ENCODE data around the gene SLC43A2.

The SLC43A2 gene

DNA sequence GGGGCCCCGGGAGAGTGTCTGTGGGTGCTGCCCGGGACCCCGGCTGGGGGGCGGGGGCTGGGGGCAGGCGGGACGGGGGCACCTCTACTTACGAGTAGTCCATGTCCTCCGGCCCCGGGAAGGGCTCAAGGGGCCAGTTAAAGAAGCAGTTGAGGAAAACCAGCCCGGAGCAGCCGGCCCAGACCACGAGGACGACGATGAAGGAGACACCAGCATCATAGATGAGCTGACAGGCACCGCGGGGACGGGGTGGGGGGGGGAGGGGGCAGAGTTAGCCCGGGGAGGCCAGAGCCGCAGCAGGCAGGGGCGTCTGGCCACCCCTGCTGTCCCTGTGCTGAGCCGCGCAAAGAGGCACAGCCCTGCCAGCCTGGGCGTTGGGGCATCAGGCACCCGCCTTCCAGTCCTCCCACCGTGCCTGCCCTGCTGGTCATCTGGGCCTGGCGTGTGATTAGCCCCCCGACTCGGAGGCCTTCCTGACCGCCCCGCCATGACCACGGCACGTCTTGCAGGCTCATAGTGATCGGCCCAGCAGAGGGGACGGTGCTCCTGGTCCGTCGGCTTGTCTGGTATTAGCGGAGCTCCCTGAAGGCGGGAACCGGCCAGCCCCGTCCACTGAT, 37.1 kb downstream of the SLC43A2 start:
- Mint-ChIP-seq H3K27ac (no peak overlapping the region), H3K27me3 (no peaks in the 10 kb centered on the region), H3K4me1 (ENCODE audit: low read depth) (peaks cover 18% of the 10 kb centered on the region), H3K4me3 (no peak overlapping the region), H3K9me3 (no peaks in the 10 kb centered on the region), H3K36me3 (ENCODE audit: low read depth) (no peaks in the 10 kb centered on the region)
- no peak for DNase-seq

GRCh38 chr17:1590747-1591473, 37.7 kb downstream of the SLC43A2 start:
- Mint-ChIP-seq H3K9me3 (no peaks in the 10 kb centered on the region), H3K27ac (no peak overlapping the region), H3K4me1 (ENCODE audit: low read depth) (peaks cover 18% of the 10 kb centered on the region), H3K4me3 (no peak overlapping the region), H3K36me3 (ENCODE audit: low read depth) (no peaks in the 10 kb centered on the region), H3K27me3 (no peaks in the 10 kb centered on the region)
- no peak for DNase-seq

GRCh38 chr17:1590029-1590746, 38.4 kb downstream of the SLC43A2 start:
- H3K27me3 Mint-ChIP-seq = no peaks in the 10 kb centered on the region
- DNase-seq = no peak

DNA sequence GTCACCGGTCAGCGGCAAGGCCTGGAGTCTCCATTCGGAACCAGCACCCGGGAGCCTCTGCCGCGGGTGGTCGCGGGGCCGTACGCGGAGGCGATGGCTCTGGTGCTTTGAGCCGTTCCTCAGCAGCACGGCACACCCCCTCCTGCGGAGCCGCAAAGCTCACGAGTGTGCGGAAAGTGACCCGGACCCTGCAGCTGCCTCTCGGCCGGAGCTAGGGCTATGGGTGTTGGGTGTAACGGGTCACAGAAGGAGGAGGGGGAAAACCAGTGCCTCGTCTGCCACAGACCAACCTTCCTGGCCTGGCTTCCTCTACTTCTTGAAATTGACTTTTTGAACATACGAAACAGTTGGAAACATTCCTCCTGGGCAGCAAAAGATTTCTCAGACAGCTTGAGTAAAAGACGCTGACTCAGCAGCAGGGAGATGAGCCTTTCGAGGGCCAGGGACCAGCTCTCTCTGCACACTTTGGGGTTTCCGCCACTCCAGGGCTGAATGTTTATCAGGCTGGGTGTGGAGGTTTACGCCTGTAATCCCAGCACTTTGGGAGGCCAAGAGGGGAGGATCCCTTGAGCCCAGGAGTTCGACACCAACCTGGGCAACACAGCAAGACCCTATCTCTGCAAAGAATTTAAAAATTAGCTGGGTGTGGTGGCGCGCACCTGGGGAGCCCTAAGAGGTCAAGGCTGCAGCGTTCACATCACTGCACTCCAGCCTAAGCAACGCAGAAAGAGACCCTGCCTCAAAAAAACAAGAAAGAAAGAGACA, 39.6 kb downstream of the SLC43A2 start:
- Mint-ChIP-seq H3K27me3 (no peaks in the 10 kb centered on the region), H3K36me3 (ENCODE audit: low read depth) (no peaks in the 10 kb centered on the region), H3K4me1 (ENCODE audit: low read depth) (peaks cover 18% of the 10 kb centered on the region), H3K4me3 (no peak overlapping the region), H3K9me3 (no peaks in the 10 kb centered on the region), H3K27ac (no peak overlapping the region)
- DNase-seq = no peak

More at GRCh38 chr17:1590029-1590746, 38.4 kb downstream of the SLC43A2 start:
- Mint-ChIP-seq H3K4me1 (ENCODE audit: low read depth) (peaks cover 18% of the 10 kb centered on the region), H3K9me3 (no peaks in the 10 kb centered on the region), H3K4me3 (no peak overlapping the region), H3K36me3 (ENCODE audit: low read depth) (no peaks in the 10 kb centered on the region), H3K27ac (no peak overlapping the region)

- Mint-ChIP-seq H3K4me1 (ENCODE audit: low read depth) (no peaks in the 10 kb centered on the region), H3K27me3 (no peaks in the 10 kb centered on the region), H3K36me3 (ENCODE audit: low read depth) (no peaks in the 10 kb centered on the region), H3K4me3 (no peak overlapping the region), H3K27ac (no peak overlapping the region), H3K9me3 (no peaks in the 10 kb centered on the region)
- DNase-seq = no peak
These were observed 44.5 kb downstream of the SLC43A2 start for GRCh38 chr17:1584167-1584566.

DNA sequence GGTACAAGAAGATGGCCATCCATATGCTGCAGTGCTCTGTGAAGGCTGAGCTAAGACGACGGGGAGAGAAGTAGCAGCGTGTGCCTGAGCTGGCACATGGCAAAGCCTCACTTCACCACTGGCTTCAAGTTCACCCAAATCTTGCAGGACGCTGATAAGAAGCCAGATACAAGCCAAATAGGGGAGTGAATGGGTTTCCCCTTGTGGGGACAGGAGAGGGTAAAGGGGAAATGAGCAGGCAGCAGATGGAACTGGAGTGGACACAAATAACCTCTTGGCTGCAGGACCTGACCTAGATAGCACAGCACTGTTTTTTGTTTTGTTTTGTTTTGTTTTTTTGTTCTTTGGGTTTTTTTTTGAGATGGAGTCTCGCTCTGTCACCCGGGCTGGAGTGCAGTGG, 45.1 kb downstream of the SLC43A2 start:
- Mint-ChIP-seq H3K27ac (no peak overlapping the region), H3K27me3 (no peaks in the 10 kb centered on the region), H3K4me1 (ENCODE audit: low read depth) (no peaks in the 10 kb centered on the region), H3K9me3 (no peaks in the 10 kb centered on the region), H3K36me3 (ENCODE audit: low read depth) (no peaks in the 10 kb centered on the region), H3K4me3 (no peak overlapping the region)
- no peak for DNase-seq

GRCh38 chr17:1582374-1582773, 46.3 kb downstream of the SLC43A2 start:
- no peak for DNase-seq
- Mint-ChIP-seq H3K36me3 (ENCODE audit: low read depth) (no peaks in the 10 kb centered on the region), H3K27me3 (no peaks in the 10 kb centered on the region), H3K27ac (no peak overlapping the region), H3K9me3 (no peaks in the 10 kb centered on the region), H3K4me3 (no peak overlapping the region), H3K4me1 (ENCODE audit: low read depth) (peaks cover 3% of the 10 kb centered on the region)

DNA sequence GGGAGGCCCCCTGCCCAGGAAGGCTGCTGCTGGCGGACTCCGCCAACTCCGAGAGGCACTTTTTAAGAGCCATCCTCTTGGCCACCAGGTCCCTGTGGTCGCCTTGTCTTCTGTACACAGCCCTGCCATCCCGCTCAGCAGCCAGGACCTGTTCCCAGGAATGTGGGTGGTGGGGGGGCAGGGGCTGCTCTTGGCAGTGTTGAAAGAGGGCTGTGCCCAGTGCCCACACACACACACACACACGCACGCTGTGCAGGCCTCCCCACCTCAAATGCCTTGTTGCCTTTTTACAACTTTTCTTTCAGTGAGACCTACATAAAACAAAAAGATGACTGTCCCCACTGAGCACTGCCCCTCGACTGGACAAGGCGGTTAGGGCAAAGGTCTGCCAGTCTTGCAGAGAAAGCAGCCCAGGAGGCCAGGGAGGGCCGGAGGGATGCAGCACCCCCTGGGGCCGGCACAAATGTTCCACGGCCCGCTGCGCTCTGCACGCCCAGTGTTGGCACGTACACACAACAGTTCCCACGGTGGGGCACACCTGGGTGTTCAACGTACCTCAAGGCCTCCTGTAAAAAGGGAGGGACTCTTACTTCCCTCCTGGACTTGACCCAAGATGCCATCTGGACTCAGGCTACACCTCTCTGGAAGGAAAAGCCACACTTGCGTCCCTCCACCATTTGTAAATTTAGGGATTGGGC, 47.5 kb downstream of the SLC43A2 start:
- peaks cover 7% of the 10 kb centered on the region for H3K4me1 Mint-ChIP-seq (ENCODE audit: low read depth)
- H3K36me3 Mint-ChIP-seq (ENCODE audit: low read depth) = no peaks in the 10 kb centered on the region
- no peak overlapping the region for H3K27ac Mint-ChIP-seq

GRCh38 chr17:1578029-1578428, 50.6 kb downstream of the SLC43A2 start:
- H3K4me3 Mint-ChIP-seq = no peak overlapping the region
- H3K27ac Mint-ChIP-seq = no peak overlapping the region
- H3K36me3 Mint-ChIP-seq (ENCODE audit: low read depth) = no peaks in the 10 kb centered on the region

More for the DNA sequence above, 47.5 kb downstream of the SLC43A2 start:
- H3K9me3 Mint-ChIP-seq = no peaks in the 10 kb centered on the region
- DNase-seq = no peak
- H3K27me3 Mint-ChIP-seq = no peaks in the 10 kb centered on the region
- H3K4me3 Mint-ChIP-seq = no peak overlapping the region

DNA sequence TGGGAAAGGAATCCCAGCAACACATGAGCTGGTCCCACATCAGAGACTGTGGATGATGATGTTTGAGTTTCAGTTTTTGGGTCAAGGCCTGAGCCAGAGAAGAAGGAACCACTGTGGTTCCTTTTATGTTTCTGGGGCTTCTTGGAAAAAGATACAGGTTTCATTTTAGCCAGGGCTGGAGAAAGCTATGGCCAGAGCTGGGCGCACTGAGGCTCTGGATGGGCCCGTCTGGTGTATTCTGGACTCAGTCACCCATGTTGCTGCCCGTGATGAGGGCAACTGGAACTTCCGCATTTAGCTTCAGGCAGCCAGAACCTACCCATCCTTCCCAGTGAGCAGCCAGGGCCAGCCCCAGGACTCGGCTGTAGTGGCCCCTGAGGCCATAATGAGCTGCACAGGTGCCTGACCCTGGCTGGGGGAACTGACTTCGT, 51.0 kb downstream of the SLC43A2 start:
- Mint-ChIP-seq H3K9me3 (no peaks in the 10 kb centered on the region), H3K36me3 (ENCODE audit: low read depth) (no peaks in the 10 kb centered on the region), H3K4me3 (no peak overlapping the region), H3K27ac (no peak overlapping the region), H3K4me1 (ENCODE audit: low read depth) (peaks cover 7% of the 10 kb centered on the region), H3K27me3 (no peaks in the 10 kb centered on the region)
- no peak for DNase-seq

More at GRCh38 chr17:1578029-1578428, 50.6 kb downstream of the SLC43A2 start:
- H3K9me3 Mint-ChIP-seq = no peaks in the 10 kb centered on the region
- no peaks in the 10 kb centered on the region for H3K27me3 Mint-ChIP-seq
- no peak for DNase-seq
- peaks cover 7% of the 10 kb centered on the region for H3K4me1 Mint-ChIP-seq (ENCODE audit: low read depth)

- DNase-seq = no peak
- Mint-ChIP-seq H3K36me3 (ENCODE audit: low read depth) (no peaks in the 10 kb centered on the region), H3K9me3 (no peaks in the 10 kb centered on the region), H3K4me1 (ENCODE audit: low read depth) (peaks cover 7% of the 10 kb centered on the region), H3K27me3 (no peaks in the 10 kb centered on the region), H3K27ac (no peak overlapping the region), H3K4me3 (no peak overlapping the region)
These were observed 51.5 kb downstream of the SLC43A2 start for GRCh38 chr17:1577182-1577581.

GRCh38 chr17:1576500-1576899, 52.1 kb downstream of the SLC43A2 start:
- no peak overlapping the region for H3K4me3 Mint-ChIP-seq
- H3K27ac Mint-ChIP-seq = no peak overlapping the region
- H3K36me3 Mint-ChIP-seq (ENCODE audit: low read depth) = no peaks in the 10 kb centered on the region
- no peak for DNase-seq
- no peaks in the 10 kb centered on the region for H3K27me3 Mint-ChIP-seq
- H3K4me1 Mint-ChIP-seq (ENCODE audit: low read depth) = peaks cover 7% of the 10 kb centered on the region
- no peaks in the 10 kb centered on the region for H3K9me3 Mint-ChIP-seq

DNA sequence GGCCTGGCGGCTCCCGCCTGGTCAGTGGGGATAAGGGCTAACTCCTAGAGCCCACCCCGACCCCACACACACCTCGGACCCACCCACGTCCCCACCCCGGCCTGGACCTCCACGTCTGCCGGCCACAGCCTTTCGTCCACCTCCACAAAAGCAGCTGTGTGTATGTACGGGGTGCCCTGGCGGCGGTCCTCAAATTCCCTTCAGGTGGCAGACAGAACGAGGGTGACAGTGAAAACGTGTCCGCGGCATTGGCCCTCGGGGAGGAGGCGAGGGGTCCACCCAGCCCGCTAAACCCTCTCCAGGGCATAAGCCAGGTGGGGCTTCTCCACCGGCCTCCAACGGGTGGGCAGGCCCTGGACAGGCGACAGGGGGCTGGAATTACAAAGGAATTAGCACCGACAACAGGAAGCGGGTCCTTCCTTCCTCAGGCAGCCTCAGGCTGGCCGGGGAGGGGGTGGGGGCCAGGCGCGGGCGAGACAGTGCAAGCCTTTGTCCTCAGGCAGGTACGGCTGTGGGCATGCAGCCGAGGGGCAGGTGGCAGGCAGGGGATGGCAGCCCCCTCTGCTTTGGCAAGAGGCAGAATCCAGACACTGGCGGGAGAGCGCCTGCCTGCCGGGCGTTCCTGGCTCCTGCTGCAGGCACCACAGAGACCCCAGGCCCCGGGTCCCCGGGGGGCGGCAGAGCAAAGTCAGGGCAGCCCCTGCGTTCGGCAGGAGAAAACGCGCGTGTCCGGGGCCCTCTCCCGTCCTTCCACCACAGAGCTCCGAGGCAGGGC, 53.8 kb downstream of the SLC43A2 start:
- Mint-ChIP-seq H3K36me3 (ENCODE audit: low read depth) (no peaks in the 10 kb centered on the region), H3K9me3 (no peaks in the 10 kb centered on the region), H3K4me3 (no peak overlapping the region), H3K27ac (no peak overlapping the region), H3K27me3 (no peaks in the 10 kb centered on the region), H3K4me1 (ENCODE audit: low read depth) (peaks cover 7% of the 10 kb centered on the region)
- DNase-seq = no peak
